Right hindlimb (tissue), 1 donor: ENCODE measurements around the gene GJC3.
A peak's percentile ranks its signal among the peaks of the same experiment; 100 is the strongest.
"Not testable (repeated sequence)": the region's sequence is repeated elsewhere in the genome, so short reads cannot be mapped to it uniquely, and the experiment has no call there.

Experiments used
- DNase-seq: peaks from one replicate; pipeline ENCODE4 v3.0.0-alpha.2; 2018

The GJC3 gene, protein sequence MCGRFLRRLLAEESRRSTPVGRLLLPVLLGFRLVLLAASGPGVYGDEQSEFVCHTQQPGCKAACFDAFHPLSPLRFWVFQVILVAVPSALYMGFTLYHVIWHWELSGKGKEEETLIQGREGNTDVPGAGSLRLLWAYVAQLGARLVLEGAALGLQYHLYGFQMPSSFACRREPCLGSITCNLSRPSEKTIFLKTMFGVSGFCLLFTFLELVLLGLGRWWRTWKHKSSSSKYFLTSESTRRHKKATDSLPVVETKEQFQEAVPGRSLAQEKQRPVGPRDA

DNA sequence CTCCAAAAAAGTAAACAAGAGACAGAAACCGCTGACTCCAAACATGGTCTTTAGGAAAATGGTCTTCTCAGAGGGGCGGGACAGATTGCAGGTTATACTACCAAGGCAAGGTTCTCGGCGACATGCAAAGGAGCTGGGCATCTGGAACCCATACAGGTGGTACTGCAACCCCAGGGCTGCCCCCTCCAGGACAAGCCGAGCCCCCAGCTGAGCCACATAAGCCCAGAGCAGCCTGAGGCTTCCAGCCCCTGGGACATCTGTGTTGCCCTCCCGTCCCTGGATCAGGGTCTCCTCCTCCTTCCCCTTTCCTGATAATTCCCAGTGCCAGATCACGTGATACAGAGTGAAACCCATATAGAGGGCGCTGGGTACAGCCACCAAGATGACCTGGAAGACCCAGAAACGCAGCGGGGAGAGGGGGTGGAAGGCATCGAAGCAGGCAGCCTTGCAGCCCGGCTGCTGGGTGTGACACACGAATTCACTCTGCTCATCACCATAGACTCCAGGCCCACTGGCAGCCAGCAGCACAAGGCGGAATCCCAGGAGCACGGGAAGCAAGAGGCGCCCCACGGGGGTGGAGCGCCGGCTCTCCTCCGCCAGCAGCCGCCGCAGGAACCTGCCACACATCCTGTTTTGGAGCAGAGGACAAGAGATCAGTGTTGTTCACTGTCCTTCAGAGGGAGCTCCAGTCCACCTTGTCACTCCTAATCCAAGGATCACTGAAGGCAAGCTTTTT, at the start of gene GJC3:
Gene GJC3 (minus strand): TSS at position 627 of the 736 bp plus-strand sequence. CDS start 0 bp downstream, at position 627.
- peak; percentile 42 for DNase-seq

DNA sequence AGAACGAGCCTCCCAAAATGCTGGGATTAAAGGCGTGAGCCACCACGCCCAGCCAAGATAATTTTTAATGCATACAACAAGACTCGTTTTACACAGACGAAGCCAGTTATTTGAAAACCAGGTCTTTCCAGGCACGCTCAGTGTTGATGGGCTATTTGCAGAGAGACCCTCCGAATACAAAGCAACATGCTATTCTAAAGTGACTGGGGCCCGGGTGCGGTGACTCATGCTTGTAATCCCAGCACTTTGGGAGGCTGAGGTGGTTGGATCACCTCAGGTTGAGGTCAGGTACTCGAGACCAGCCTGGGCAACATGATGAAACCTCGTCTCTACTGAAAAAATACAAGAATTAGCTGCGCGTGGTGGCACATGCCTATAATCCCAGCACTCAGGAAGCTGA, 47.2 kb upstream of the GJC3 start:
- DNase-seq = no peak

DNA sequence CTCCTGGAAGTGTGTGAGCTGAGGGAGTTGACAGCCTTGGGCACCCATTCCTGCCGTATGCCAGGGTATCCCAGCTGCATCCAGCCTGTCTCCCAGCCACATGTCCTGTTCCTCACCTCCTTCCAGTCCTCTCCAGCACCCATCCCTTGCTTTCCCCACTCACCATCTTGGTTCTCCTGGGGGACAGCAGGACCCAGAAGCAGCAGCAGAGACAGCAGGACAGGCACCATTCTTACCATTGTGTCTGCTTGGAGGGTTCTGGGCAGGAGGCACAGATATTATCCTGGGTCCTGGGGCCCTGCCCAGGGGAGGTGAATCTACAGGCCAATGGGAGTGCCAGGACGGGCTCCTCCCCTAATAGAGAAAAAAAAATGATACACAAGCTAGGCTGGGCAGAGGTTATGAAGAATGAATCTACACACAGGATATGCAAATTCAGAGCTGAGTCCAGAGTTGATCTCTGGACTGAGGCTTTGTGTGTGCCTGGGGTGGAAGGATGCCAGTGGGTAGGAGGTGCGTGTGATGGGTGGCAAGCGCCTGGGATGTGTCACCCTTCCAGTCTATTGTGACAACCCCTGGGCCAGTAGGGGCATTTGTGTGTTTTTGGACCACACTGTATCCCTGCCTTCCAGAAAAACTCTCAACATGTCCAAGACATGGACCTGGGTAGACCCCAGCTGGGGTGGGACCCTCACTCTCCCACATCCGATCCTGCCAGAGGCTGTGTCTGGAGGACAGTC, 46.5 kb upstream of the GJC3 start, which contains the start of gene AZGP1:
Gene AZGP1 (minus strand): TSS at position 250 of the 740 bp plus-strand sequence. CDS start 11 bp downstream, at position 239.
- no peak for DNase-seq

DNA sequence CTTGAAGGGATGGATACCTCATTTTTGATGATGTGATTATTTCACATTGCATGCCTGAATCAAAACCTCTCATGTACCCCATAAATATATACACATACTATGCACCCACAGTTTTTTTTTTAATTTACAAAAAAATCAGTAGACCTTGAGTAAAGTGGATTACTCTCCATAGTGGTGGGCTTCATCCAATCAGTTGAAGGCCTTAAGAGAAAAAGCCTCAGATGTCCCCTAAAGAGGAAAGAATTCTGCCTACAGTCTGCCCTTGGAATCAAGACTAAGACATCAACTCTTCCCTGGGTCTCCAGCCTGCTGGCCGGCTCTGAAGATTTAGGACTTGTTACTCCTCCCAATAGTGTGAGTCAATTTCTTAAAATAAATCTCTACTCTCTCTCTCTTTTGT, 45.3 kb upstream of the GJC3 start:
- DNase-seq = no peak

DNA sequence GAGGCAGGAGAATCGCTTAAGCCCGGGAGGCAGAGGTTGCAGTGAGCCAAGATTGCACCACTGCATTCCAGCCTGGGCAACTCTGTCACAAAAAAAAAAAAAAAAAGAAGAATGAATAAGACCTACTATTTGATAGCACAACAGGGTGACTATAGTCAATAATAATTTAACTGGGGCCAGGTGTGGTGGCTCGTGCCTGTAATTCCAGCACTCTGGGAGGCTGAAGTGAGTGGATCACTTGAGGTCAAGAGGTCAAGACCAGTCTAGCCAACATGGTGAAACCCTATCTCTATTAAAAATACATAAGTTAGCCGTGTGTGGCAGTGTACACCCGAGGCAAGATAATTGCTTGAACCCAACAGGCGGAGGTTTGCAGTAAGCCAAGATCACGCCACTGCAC, 44.4 kb upstream of the GJC3 start:
- not testable (repeated sequence) for DNase-seq

DNA sequence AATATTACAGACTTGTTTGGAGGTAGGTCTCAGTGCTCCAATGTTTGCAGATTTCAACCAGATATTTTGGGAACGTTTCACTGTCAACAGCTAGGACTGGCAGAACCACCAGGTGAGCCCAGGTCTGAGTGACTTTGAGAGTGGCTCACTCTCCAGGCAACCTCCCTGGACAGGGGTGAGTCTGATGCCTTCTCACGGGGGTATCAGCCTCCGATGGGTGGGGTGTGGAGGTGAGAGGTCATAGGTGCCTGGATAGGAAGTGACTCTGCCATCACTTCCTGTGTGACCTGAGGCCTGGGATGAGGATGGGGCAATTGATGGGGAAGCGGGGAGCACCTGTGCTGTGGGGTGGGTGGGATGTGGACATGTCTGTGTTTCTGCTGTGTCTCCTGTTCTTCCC, 41.8 kb upstream of the GJC3 start:
- no peak for DNase-seq

DNA sequence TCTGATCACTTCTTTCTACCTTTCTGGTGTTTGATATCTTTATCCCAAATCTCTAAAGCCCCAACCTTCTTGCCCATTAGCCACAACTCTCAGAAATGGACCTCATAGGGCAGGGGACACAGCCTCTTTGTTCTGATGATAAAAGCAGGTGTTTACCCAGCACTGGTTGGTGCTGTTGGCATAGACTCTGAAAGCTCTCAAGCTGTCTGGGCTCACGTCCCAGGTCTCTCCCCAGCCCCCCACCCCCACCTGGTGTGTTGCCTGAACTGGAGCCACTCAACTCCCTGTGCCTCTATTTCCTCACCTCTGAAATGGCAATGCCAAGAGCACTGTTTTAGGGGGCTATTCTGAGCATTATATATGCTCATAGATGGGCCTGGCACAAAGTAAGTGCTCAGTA, 40.4 kb upstream of the GJC3 start:
- DNase-seq = not testable (repeated sequence)

DNA sequence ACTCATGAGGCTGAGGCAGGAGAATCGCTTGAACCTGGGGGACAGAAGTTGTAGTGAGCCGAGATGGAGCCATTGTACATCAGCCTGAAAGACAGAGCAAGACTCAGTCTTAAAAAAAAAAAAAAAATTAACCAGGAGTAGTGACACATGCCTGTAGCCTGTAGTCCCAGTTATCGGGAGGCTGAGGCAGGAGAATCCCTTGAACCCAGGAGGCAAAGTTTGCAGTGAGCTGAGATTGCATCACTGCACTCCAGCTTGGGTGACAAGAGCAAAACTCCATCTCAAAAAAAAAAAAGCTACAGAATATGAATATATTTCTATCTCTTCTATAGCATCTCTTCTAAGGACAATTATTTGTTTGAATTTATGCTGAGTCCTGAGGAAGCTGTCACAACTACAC, 39.9 kb upstream of the GJC3 start:
- no peak for DNase-seq

DNA sequence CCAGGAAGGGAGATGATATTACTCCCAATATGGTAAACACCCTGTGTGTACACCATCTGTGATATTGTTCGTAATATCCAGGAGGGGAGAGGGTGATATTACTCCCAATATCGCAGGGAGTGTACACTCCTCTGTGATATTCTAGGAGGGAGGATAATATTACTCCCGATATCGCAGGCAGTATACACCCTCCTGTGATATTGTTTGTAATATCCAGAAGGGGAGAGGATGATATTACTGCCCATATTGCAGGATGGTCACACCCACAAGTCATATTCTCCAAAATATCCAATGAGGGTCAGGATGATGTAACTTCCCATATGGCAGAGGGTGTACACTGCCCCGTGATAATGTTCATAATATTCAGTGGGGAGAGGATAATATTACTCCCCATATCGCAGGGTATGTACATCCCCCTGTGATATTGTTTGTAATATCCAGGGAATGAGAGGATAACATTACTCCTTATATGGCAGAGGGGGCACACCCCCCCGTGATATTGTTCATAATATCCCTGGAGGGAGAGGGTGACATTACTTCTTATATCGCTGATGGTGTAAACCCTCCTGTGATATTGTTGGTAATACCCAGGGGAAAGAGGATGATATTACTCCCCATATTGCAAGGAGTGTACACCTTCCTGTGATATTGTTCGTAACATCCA, 29.3 kb upstream of the GJC3 start:
- DNase-seq = no peak

DNA sequence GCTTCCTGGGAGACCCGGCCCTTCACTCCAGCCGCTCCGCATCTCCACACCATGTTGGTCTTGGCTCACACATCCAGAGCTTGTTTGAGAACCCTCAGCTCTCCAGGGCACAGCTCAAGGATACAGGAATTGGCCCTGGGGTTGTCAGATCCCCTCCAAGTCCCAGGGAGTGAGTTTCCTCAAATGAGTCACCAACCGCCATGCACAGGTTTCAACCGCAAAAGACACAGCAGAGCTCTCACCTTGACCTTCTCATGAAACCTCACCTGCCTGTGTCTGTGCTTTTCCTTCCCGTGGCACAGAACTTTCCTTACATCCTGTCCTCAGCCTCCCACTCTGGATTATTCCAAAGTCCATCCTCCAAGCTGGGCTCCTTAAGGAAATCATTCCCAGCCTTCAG, 25.8 kb upstream of the GJC3 start:
- no peak for DNase-seq

DNA sequence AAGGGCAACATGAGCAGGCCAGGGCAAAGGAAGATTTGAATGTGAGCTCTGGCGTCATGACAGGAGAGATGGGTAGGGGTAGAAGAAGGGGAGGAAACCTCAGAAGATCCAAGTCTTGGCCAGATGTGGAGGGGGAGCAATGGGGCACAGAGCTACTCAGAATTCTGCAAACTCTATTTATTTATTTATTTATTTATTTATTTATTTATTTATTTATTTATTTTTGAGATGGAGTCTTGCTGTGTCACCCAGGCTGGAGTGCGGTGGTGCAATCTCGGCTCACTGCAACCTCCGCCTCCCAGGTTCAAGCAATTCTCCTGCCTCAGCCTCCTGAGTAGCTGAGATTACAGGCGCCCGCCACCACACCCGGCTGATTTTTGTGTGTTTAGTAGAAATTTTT, 25.2 kb upstream of the GJC3 start:
- not testable (repeated sequence) for DNase-seq

DNA sequence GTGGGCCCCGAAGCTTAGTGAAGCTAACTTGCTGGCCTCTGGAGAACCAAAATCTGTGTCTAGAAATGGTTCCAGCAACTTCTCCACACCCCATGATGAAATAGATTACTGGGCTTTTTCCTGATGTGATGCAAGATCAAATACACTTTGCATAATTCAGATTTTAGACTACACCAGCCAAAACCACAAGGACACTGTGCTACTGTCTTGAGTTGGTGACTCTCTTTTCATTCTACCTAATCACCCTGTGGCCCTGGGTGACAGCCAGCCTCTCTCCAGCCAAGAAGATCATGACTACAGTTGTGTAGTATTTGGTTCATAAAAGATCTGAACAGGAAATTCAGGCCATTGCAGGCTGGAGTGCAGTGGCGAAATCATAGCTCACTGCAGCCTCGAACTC, 24.2 kb upstream of the GJC3 start:
- no peak for DNase-seq

DNA sequence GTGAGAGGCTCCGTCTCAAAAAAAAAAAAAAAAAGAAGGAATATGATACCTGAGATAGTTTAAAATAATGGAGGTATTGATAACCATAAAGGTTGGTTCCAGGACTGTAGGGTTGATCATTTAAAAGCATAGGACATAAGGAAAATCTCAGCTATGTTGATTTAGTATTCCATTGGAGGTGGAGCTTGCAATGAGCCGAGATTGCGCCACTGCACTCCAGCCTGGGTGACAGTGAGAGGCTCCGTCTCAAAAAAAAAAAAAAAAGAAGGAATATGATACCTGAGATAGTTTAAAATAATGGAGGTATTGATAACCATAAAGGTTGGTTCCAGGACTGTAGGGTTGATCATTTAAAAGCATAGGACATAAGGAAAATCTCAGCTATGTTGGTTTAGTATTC, 23.2 kb upstream of the GJC3 start:
- not testable (repeated sequence) for DNase-seq

DNA sequence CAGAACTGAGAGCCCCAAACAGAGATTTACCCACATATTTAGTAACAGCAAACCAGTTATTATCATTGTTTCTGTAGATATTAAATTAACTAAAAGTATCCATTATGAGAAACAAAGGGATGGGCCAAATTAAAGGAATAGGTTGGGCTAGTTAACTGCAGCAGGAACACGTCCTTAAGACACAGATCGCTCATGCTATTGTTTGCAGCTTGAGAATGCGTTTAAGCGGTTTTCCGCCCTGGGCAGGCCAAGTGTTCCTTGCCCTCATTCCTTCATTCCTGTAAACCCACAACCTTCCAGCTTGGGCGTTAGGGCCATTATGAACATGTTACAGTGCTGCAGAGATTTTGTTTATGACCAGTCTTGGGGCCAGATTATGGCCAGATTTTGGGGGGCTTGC, 21.4 kb upstream of the GJC3 start:
- not testable (repeated sequence) for DNase-seq

DNA sequence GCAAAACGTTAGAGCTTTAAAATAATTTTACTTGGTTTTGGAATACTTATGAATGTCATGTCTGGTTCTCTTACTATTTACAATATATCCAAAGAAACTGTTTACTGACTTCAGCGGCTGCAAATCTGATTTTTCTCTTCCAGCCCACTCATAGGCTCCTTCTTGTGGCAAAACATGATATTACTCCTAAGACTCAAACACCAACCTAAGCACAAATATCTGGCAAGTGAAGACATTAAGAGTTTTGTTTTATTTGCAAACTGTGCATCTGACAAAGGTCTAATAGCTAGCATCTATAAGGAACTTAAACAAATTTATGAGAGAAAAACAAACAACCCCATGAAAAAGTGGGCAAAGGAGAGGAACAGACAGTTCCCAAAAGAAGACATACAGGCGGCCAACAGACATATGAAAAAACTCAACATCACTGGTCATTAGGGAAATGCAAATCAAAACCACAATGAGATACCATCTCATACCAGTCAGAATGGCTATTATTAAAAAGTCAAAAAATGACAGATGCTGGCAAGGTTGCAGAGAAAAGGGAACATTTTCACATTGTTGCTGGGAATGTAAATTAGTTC, 20.3 kb upstream of the GJC3 start:
- DNase-seq = no peak

DNA sequence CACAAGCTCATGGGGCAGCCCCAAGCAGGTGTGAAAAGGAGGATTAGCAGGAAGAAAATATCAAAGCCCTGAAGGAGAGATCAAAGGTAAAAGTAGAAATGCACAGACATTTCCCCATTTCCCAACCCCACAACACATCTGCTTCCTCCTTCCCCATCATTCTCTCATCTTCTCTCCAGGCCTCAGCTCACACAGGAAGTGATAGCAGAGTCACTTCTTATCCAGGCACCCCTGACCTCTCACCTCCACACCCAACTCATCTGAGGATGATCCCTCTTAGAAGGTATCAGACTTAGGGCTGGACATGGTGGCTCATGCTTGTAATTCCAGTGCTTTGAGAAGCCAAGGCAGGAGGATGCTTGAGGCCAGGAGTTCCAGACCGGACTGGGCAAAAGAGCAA, 18.2 kb upstream of the GJC3 start:
- no peak for DNase-seq

DNA sequence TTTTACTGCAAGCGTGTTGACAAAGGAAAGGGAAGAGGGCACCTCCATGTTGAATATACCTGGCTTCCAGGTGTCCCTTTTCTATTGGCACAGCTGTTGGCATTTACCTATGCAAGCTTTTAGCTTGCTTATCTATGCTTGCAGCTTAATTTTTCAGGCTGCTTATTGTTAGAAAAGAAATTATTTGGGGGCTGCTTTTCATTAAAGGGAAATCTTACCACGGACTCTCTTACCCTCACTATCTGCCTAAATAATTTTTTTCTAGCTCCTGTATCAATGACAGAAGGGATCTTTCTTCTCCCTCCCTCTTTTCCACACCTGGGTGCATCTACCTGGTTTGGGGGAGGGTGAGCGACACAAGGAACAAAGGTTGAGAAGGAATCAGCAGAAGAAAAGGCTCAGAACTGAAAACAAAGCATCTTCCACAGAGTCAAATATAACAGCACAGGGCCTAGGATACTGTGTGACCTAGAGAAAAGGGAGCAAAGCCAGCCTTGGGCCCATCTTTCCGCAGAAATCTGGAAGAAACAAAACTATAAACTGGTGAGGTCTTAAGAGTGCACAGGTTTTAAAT, 15.2 kb upstream of the GJC3 start:
- no peak for DNase-seq

DNA sequence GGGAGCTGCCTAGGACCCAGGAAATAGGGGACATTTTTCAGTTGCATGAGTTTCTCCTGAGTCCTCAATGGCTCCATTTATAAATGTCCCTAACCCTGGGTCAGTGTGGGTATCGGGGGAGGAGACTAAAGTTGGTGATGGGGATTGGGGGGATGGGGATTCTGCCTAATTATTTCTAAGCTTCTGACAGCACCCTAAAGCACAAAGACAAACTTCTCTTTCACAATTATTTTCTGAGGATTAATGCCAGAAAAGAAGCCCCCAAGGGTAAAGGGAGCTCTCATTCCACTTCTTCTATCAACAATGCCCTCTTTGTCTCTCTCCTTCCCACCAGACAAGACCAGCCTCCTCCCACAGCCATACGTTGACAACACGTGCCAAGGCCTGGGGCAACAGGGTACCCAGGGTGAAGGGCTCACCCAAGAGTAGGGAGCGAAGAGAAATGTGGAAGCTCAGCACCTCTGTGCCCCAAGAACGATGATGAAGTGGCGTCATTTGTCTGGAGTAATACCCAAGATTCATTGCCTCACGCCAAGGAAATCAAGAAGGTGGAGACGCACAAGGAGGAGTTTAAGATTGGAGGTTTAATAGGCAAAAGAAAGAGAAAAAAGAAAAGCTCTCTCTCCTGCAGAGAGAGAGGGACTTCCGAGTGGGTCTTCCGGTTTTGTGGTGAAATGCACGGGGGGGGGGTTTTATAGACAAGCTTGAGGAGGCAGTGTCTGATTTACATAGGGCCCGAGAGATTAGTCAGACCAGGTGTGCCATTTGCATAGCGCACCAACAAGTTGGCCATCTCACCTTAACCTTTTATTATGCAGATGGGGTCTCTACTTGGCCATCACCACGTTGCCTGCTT, 14.4 kb upstream of the GJC3 start:
- no peak for DNase-seq

DNA sequence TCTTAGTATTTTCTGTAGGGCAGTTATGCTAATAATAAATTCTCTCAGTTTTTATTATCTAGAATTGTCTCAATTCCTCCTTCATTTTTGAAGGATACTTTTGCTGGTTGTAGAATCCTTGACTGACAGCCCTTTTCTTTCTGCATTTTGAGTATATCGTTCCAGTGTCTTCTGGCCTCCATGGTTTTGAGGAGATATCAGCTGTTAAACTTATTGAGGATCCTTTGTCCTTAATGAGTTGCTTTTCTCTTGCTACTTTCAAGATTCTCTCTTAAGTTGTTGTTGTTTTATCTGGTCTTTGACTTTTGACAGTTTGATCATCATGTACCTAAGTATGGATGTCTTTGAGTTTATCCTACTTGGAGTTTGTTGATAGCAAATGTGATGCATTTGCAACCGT, 8.9 kb upstream of the GJC3 start:
- no peak for DNase-seq

DNA sequence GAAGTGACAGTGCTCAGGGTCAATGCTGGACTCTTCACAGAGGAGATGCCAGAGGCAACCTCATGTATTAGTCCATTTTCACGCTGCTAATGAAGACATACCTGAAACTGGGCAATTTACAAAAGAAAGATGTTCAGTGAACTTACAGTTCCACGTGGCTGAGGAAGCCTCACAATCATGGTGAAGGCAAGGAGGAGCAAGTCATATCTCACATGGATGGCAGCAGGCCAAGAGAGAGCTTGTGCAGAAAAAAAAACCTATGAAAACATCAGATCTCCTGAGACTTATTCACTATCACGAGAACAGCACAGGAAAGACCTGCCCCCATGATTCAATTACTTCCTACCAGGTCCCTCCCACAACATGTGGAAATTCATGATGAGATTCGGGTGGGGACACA, 5.6 kb upstream of the GJC3 start:
- not testable (repeated sequence) for DNase-seq

DNA sequence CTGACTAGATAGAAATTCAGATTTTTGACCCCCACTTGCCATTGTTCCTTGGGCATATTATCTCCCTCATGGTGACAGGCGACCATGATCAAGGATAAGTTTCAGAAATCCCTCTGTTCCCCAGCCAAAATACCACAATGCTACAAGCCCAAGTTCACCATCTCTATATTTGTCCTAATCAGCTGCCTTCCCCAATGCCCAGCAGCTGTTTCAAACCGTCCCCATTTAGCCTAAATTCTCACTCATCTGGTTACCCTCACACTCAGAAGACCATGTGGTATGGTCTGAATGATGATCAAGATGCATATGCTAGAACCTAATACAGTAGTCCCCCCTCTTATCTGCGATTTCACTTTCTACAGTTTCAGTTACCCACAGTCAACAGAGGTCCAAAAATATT, 956 bp upstream of the GJC3 start:
- DNase-seq = no peak

DNA sequence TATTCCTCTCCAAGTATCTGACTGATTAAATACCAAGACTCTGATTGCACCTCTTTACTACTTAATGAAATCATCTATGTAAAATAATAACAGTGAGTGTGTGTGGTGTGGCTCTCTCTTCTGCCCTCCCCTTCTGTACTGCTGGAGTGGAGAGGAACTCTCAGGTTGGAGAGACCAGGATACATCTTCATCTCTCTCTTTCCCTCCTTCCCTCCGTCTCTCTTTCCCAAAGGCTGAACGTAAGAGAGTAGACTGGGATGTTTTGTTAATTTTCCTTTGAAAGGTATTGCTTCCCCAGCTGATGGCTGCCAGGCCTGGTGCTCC, 272 bp upstream of the GJC3 start:
- DNase-seq = no peak
